ENCODE data around the gene PSMD14. TPM values are rescaled to one million over a fixed set of nuclear protein-coding genes. Genes with fewer than 3 reads are reported as not detected.
"Not testable (repeated sequence)": the region's sequence is repeated elsewhere in the genome, so short reads cannot be mapped to it uniquely, and the experiment has no call there.

Gene PSMD14
- total RNA-seq, 1 donor from 2014 or later = 55.2 TPM

- H3K27ac Mint-ChIP-seq = peak overlapping the region; percentile 70
- peaks cover 6% of the 10 kb centered on the region for H3K4me1 Mint-ChIP-seq (ENCODE audit: low read depth)
- H3K9me3 Mint-ChIP-seq (ENCODE audit: low read depth) = no peaks in the 10 kb centered on the region
- peaks cover 3% of the 10 kb centered on the region for H3K36me3 Mint-ChIP-seq (ENCODE audit: insufficient read depth)
- DNase-seq (ENCODE audit: low spot score, unreplicated experiment) = no peak
- no peak overlapping the region for H3K4me3 Mint-ChIP-seq (ENCODE audit: low read depth)
- no peaks in the 10 kb centered on the region for H3K27me3 Mint-ChIP-seq
- TF ChIP-seq CTCF (IDR thresholded peaks at IDR 0.05; ENCODE audit: unreplicated experiment) = no peak
These were observed 45.9 kb downstream of the PSMD14 start for GRCh38 chr2:161354106-161354505.

- DNase-seq (ENCODE audit: low spot score, unreplicated experiment) = no peak
- H3K9me3 Mint-ChIP-seq (ENCODE audit: low read depth) = no peaks in the 10 kb centered on the region
- TF ChIP-seq CTCF (IDR thresholded peaks at IDR 0.05; ENCODE audit: unreplicated experiment) = no peak
- H3K36me3 Mint-ChIP-seq (ENCODE audit: insufficient read depth) = peaks cover 7% of the 10 kb centered on the region
- H3K27ac Mint-ChIP-seq = no peak overlapping the region
- H3K4me1 Mint-ChIP-seq (ENCODE audit: low read depth) = peaks cover 6% of the 10 kb centered on the region
- H3K4me3 Mint-ChIP-seq (ENCODE audit: low read depth) = no peak overlapping the region
- H3K27me3 Mint-ChIP-seq = no peaks in the 10 kb centered on the region
These were observed 46.9 kb downstream of the PSMD14 start for GRCh38 chr2:161355106-161355505.

- no peak for DNase-seq (ENCODE audit: low spot score, unreplicated experiment)
- Mint-ChIP-seq H3K27me3 (no peaks in the 10 kb centered on the region), H3K36me3 (ENCODE audit: insufficient read depth) (peaks cover 10% of the 10 kb centered on the region), H3K4me3 (ENCODE audit: low read depth) (no peak overlapping the region), H3K4me1 (ENCODE audit: low read depth) (peaks cover 3% of the 10 kb centered on the region), H3K9me3 (ENCODE audit: low read depth) (peaks cover 3% of the 10 kb centered on the region), H3K27ac (no peak overlapping the region)
- no peak for TF ChIP-seq CTCF (IDR thresholded peaks at IDR 0.05; ENCODE audit: unreplicated experiment)
These were observed 47.8 kb downstream of the PSMD14 start for GRCh38 chr2:161355983-161356382.

GRCh38 chr2:161357097-161357496, 48.9 kb downstream of the PSMD14 start:
- Mint-ChIP-seq H3K36me3 (ENCODE audit: insufficient read depth) (peaks cover 15% of the 10 kb centered on the region), H3K27me3 (no peaks in the 10 kb centered on the region), H3K27ac (no peak overlapping the region), H3K4me3 (ENCODE audit: low read depth) (no peak overlapping the region), H3K9me3 (ENCODE audit: low read depth) (peaks cover 3% of the 10 kb centered on the region), H3K4me1 (ENCODE audit: low read depth) (peaks cover 3% of the 10 kb centered on the region)
- no peak for TF ChIP-seq CTCF (IDR thresholded peaks at IDR 0.05; ENCODE audit: unreplicated experiment)
- DNase-seq (ENCODE audit: low spot score, unreplicated experiment) = no peak

GRCh38 chr2:161358838-161359237, 50.6 kb downstream of the PSMD14 start:
- H3K9me3 Mint-ChIP-seq (ENCODE audit: low read depth) = peaks cover 6% of the 10 kb centered on the region
- peaks cover 3% of the 10 kb centered on the region for H3K4me1 Mint-ChIP-seq (ENCODE audit: low read depth)
- H3K4me3 Mint-ChIP-seq (ENCODE audit: low read depth) = no peak overlapping the region
- no peaks in the 10 kb centered on the region for H3K27me3 Mint-ChIP-seq
- H3K27ac Mint-ChIP-seq = no peak overlapping the region
- DNase-seq (ENCODE audit: low spot score, unreplicated experiment) = no peak
- peaks cover 26% of the 10 kb centered on the region for H3K36me3 Mint-ChIP-seq (ENCODE audit: insufficient read depth)
- no peak for TF ChIP-seq CTCF (IDR thresholded peaks at IDR 0.05; ENCODE audit: unreplicated experiment)

GRCh38 chr2:161360095-161360654, 52.0 kb downstream of the PSMD14 start:
- H3K4me3 Mint-ChIP-seq (ENCODE audit: low read depth); H3K27me3 Mint-ChIP-seq; DNase-seq (ENCODE audit: low spot score, unreplicated experiment); H3K4me1 Mint-ChIP-seq (ENCODE audit: low read depth); H3K27ac Mint-ChIP-seq; H3K9me3 Mint-ChIP-seq (ENCODE audit: low read depth): not testable (repeated sequence)
- H3K36me3 Mint-ChIP-seq (ENCODE audit: insufficient read depth) = peaks cover 29% of the 10 kb centered on the region

All from progenitor cell of endocrine pancreas (in vitro differentiated cells).